Neural progenitor cell (in vitro differentiated cells): ENCODE measurements around the gene COL26A1.

Experiments
- EZH2 ChIP-seq: fragments of 200-600 bp; sonication (generic); IDR thresholded peaks from 2 replicates; pipeline ENCODE4 v1.6.1; 2017; ENCODE audit warnings: antibody characterized with exemption, mild to moderate bottlenecking, moderate library complexity
- EZH2phosphoT487 ChIP-seq: fragments of 200-600 bp; sonication (generic); IDR thresholded peaks from 2 replicates; pipeline ENCODE4 v1.6.1; 2017; ENCODE audit warnings: antibody characterized with exemption
- TF ChIP-seq, protein P1 (sequence below): fragments of 200-600 bp; sonication (generic); IDR thresholded peaks from 2 replicates; pipeline ENCODE4 v1.5.1; 2017; ENCODE audit warnings: antibody characterized with exemption, mild to moderate bottlenecking

- TF ChIP-seq, protein P1, sequence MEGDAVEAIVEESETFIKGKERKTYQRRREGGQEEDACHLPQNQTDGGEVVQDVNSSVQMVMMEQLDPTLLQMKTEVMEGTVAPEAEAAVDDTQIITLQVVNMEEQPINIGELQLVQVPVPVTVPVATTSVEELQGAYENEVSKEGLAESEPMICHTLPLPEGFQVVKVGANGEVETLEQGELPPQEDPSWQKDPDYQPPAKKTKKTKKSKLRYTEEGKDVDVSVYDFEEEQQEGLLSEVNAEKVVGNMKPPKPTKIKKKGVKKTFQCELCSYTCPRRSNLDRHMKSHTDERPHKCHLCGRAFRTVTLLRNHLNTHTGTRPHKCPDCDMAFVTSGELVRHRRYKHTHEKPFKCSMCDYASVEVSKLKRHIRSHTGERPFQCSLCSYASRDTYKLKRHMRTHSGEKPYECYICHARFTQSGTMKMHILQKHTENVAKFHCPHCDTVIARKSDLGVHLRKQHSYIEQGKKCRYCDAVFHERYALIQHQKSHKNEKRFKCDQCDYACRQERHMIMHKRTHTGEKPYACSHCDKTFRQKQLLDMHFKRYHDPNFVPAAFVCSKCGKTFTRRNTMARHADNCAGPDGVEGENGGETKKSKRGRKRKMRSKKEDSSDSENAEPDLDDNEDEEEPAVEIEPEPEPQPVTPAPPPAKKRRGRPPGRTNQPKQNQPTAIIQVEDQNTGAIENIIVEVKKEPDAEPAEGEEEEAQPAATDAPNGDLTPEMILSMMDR, result no peak
- TF ChIP-seq EZH2phosphoT487 (no peak), EZH2 (no peak)
These were observed 143.9 kb downstream of the COL26A1 start for GRCh38 chr7:101506531-101506930.
